K562 (cell line): Measurements from ENCODE around the gene AGAP1. TPM values are rescaled to one million over a fixed set of nuclear protein-coding genes. Genes with fewer than 3 reads are reported as not detected.

Experiments
- ATAC-seq: fragments of 200-7000 bp; cut with Tn5 transposase; 3 replicates; pipeline ENCODE4 v1.9.1; 2020; ENCODE audit warnings: moderate library complexity
- BruUV-seq: library from RNA; stranded (reverse); fragments of 400-500 nt; replicated peaks from 2 replicates; lab custom pipeline; 2021; lab: Mats Ljungman, UMichigan
- CTCF ChIA-PET: fragments of 300-600 bp; formaldehyde crosslinking; extraction: SDS; loops from one replicate; lab custom pipeline; 2021; ENCODE audit warnings: low intra/inter-chr PET ratio; lab: Yijun Ruan, JAX
- POLR2A ChIA-PET: fragments of 300-600, 350-650 bp; sonication (Branson Sonifier 250); formaldehyde crosslinking; extraction: SDS; loops from one replicate; lab custom pipeline; 2021; ENCODE audit warnings: antibody characterized with exemption, inconsistent platforms; lab: Yijun Ruan, JAX
- DNase-seq, 4 experiments: peaks; one replicate each; pipeline versions ENCODE4 v3.0.0 to v3.0.0-alpha.2; 2011 to 2018; ENCODE audit warnings: low spot score in 3 of 4, mixed read lengths in 3 of 4; ENCODE audit errors: extremely low read depth in 1 of 4
- FAIRE-seq: peaks from 2 replicates; lab custom pipeline; 2011; peaks lifted over from hg19 to GRCh38; lab: Jason Lieb, UNC
- H2AFZ ChIP-seq: 2 replicates; pipeline ENCODE4 v1.6.0; 2011; ENCODE audit warnings: low read depth, low read length, control low read depth, inconsistent platforms
- H3K27ac ChIP-seq: fragments of 200-600 bp; 3 replicates; pipeline ENCODE4 v1.8.0; 2011; ENCODE audit warnings: low read depth, mild to moderate bottlenecking, control low read depth, inconsistent platforms, low read length, moderate library complexity, mixed read lengths; ENCODE audit errors: extremely low read depth
- H3K27me3 ChIP-seq, 2 experiments: fragments of 300-600 bp in 1 of 2; 2 replicates in 1 of 2; 3 replicates in 1 of 2; pipeline versions ENCODE4 v1.6.0 to v1.8.0; 2011; ENCODE audit warnings: inconsistent platforms in 2 of 2, low read length in 2 of 2, mild to moderate bottlenecking in 1 of 2, mixed read lengths in 1 of 2, moderate library complexity in 1 of 2; ENCODE audit not compliant: control insufficient read depth in 2 of 2, insufficient read depth in 2 of 2
- H3K36me3 ChIP-seq: fragments of 300-600 bp; 3 replicates; pipeline ENCODE4 v1.8.0; 2011; ENCODE audit warnings: mild to moderate bottlenecking, low read length, inconsistent platforms; ENCODE audit not compliant: control insufficient read depth, insufficient read depth
- H3K4me1 ChIP-seq, 2 experiments: fragments of 200-600 bp in 1 of 2; replicated peaks in 1 of 2; 2 replicates in 1 of 2; 3 replicates in 1 of 2; pipeline versions ENCODE4 v1.5.1 to v1.8.0; 2011; ENCODE audit warnings: inconsistent platforms in 2 of 2, low read length in 2 of 2, mild to moderate bottlenecking in 1 of 2, mixed read lengths in 1 of 2, moderate library complexity in 1 of 2; ENCODE audit not compliant: control insufficient read depth in 2 of 2, insufficient read depth in 2 of 2
- H3K4me2 ChIP-seq: 2 replicates; pipeline ENCODE4 v1.6.1; 2011; ENCODE audit warnings: low read length, control low read depth, inconsistent platforms, mixed read lengths; ENCODE audit not compliant: insufficient read depth
- H3K4me3 ChIP-seq: fragments of 200-600 bp; sonication (generic), shearing (Covaris generic); 2 replicates; pipeline ENCODE4 v1.5.1; 2016; ENCODE audit warnings: control low read depth, inconsistent platforms
- H3K79me2 ChIP-seq: fragments of 200-600 bp; 3 replicates; pipeline ENCODE4 v1.8.0; 2011; ENCODE audit warnings: low read length, inconsistent platforms; ENCODE audit not compliant: control insufficient read depth, insufficient read depth
- H3K9ac ChIP-seq, 2 experiments: 2 replicates each; pipeline versions ENCODE4 v1.6.0 to v1.6.1; 2011; ENCODE audit warnings: low read depth in 2 of 2, low read length in 2 of 2, control low read depth in 1 of 2, inconsistent platforms in 1 of 2, mild to moderate bottlenecking in 1 of 2, mixed read lengths in 1 of 2; ENCODE audit not compliant: insufficient read depth in 1 of 2
- H3K9me1 ChIP-seq: one replicate; pipeline ENCODE4 v1.6.0; 2011; ENCODE audit warnings: inconsistent platforms, mild to moderate bottlenecking, low read length, moderate library complexity; ENCODE audit not compliant: control insufficient read depth, insufficient read depth
- H3K9me3 ChIP-seq: replicated peaks from 2 replicates; pipeline ENCODE4 v1.5.1; 2011; ENCODE audit warnings: low read depth, low read length, inconsistent platforms; ENCODE audit not compliant: control insufficient read depth, insufficient read depth
- H4K20me1 ChIP-seq: replicated peaks from 2 replicates; pipeline ENCODE4 v1.6.1; 2011; ENCODE audit warnings: low read length, inconsistent platforms, mixed read lengths; ENCODE audit not compliant: control insufficient read depth, insufficient read depth
- ATF2 ChIP-seq: sonication (generic); formaldehyde crosslinking; IDR thresholded peaks from 2 replicates; pipeline ENCODE4 v1.8.1; 2022; ENCODE audit warnings: missing genetic modification reagents
- HDAC3 ChIP-seq: fragments of 450-650 bp; IDR thresholded peaks from 2 replicates; pipeline ENCODE4 v1.6.1; 2018; ENCODE audit warnings: borderline replicate concordance, mild to moderate bottlenecking, moderate library complexity; ENCODE audit not compliant: partially characterized antibody
- HNRNPL ChIP-seq: fragments of 200-400 bp; formaldehyde crosslinking; IDR thresholded peaks from 2 replicates; pipeline ENCODE4 v1.6.1; 2017; ENCODE audit warnings: low read depth, mild to moderate bottlenecking, low read length
- KDM5B ChIP-seq: fragments of 200-600 bp; sonication (generic); IDR thresholded peaks from 2 replicates; pipeline ENCODE4 v1.6.1; 2012; ENCODE audit warnings: low read depth, mild to moderate bottlenecking, moderate library complexity, low read length, control low read depth, inconsistent platforms; ENCODE audit not compliant: insufficient replicate concordance
- MCM2 ChIP-seq: fragments of 450-650 bp; IDR thresholded peaks from 2 replicates; pipeline ENCODE4 v1.6.1; 2017; ENCODE audit warnings: low read depth, mild to moderate bottlenecking
- MNT ChIP-seq, 2 experiments: fragments of 450-650 bp; conservative IDR thresholded peaks; 2 replicates each; pipeline ENCODE4 v1.6.1; 2017; ENCODE audit warnings: mild to moderate bottlenecking in 2 of 2, moderate library complexity in 2 of 2
- POLR2G ChIP-seq: fragments of 200-400 bp; formaldehyde crosslinking; IDR thresholded peaks from 2 replicates; pipeline ENCODE4 v1.6.1; 2017; ENCODE audit warnings: low read depth, mild to moderate bottlenecking, antibody characterized with exemption, low read length, moderate library complexity
- SIN3B ChIP-seq: fragments of 450-650 bp; IDR thresholded peaks from 2 replicates; pipeline ENCODE4 v1.6.1; 2017; ENCODE audit warnings: low read depth, mild to moderate bottlenecking, moderate library complexity
- TSC22D4 ChIP-seq: fragments of 450-650 bp; IDR thresholded peaks from 2 replicates; pipeline ENCODE4 v1.6.1; 2016; ENCODE audit warnings: missing genetic modification characterization, missing biosample characterization, control low read depth
- ZFP30 ChIP-seq: fragments of 250-450 bp; sonication (Bioruptor Pico); IDR thresholded peaks from 2 replicates; pipeline ENCODE4 v1.8.0; 2022; ENCODE audit warnings: moderate library complexity, mild to moderate bottlenecking, inconsistent platforms, borderline replicate concordance
- ZNF217 ChIP-seq: sonication (generic); formaldehyde crosslinking; IDR thresholded peaks from 2 replicates; pipeline ENCODE4 v1.8.0; 2022; ENCODE audit warnings: mild to moderate bottlenecking, missing genetic modification reagents
- ZNF253 ChIP-seq: fragments of 250-450 bp; sonication (Bioruptor Pico); conservative IDR thresholded peaks from 2 replicates; pipeline ENCODE4 v1.6.1; 2021; ENCODE audit warnings: mild to moderate bottlenecking
- WGBS: fragments of 100-300 bp; shearing (Covaris generic); methylation state at CpG from one replicate; pipeline ENCODE4 v1.1.6; 2016; ENCODE audit warnings: low coverage, mixed read lengths; ENCODE audit not compliant: insufficient coverage; ENCODE audit errors: missing lambda C conversion rate; 5-methylcytosine and 5-hydroxymethylcytosine counted together
- in situ Hi-C: fragments of 300-500 bp; cut with MboI; formaldehyde crosslinking; loops from 4 replicates; pipeline ENCODE4 v1.15.0; 2018; ENCODE audit warnings: inconsistent platforms, mixed read lengths
- intact Hi-C: fragments of 100-400 bp; cut with micrococcal nuclease; formaldehyde crosslinking; loops from 2 replicates; pipeline ENCODE4 v1.14.2; 2022
- polyA plus RNA-seq, 8 experiments: library from polyadenylated mRNA; depleted of rRNA in 4 of 8; stranded (reverse) in 5 of 8; unstranded in 3 of 8; fragments of >200 nt; fragmentation: Nextera tagmentation in 2 of 8; fragmentation: Illumina TruSeq in 1 of 8; extraction: Ambion mirVana in 2 of 8; extraction: Trizol in 1 of 8; gene quantifications; 2 replicates each; pipeline versions ENCODE4 v1.2.1 to v1.2.3, GENCODE V29; 2011 to 2014; ENCODE audit warnings: inconsistent platforms in 1 of 8, missing spikeins in 1 of 8
- total RNA-seq, 7 experiments: library from RNA; depleted of rRNA in 6 of 7; stranded (reverse); fragments of >200 nt in 6 of 7; fragmentation: Illumina TruSeq in 2 of 7; extraction: Trizol in 2 of 7; gene quantifications; 2 replicates each; pipeline versions ENCODE4 v1.2.1 to v1.2.3, GENCODE V29; 2011 to 2021; ENCODE audit warnings: low replicate concordance in 1 of 7

The AGAP1 gene
- total and polyA plus RNA-seq, 9 of the 15 experiments (the other 6 are each of a cell fraction or from before 2014, with no cell fraction given): 1.3 to 24.0 (median 10.6) TPM

- Histone ChIP-seq H3K79me2 (peaks cover 70% of the 10 kb centered on the region), H3K9ac (no peak overlapping the region), H4K20me1 (peaks cover 8% of the 10 kb centered on the region), H3K9me3 (no peaks in the 10 kb centered on the region), H3K4me3 (no peak overlapping the region), H3K27ac (no peak overlapping the region), H3K27me3 (no peaks in the 10 kb centered on the region), H3K4me2 (no peak overlapping the region), H3K36me3 (no peaks in the 10 kb centered on the region), H3K4me1 (no peaks in the 10 kb centered on the region; a peak in 1 of 5 replicates), H2AFZ (no peak overlapping the region), H3K9me1 (no peaks in the 10 kb centered on the region)
- DNase-seq (no peak), FAIRE-seq (no peak), ATAC-seq (no peak)
- no peak for TF ChIP-seq POLR2G
- no peak for TF ChIP-seq ZFP30
- no peak for TF ChIP-seq HDAC3
- no peak for TF ChIP-seq ZNF253
- TF ChIP-seq KDM5B: no peak
- TF ChIP-seq ZNF217 (CRISPR knock-in tag): no peak
- TF ChIP-seq MNT (conservative IDR thresholded peaks at IDR 0.05): no peak
- TF ChIP-seq HNRNPL: no peak
- no peak for TF ChIP-seq TSC22D4 (tag)
- no peak for TF ChIP-seq SIN3B
- TF ChIP-seq ATF2 (CRISPR knock-in tag): no peak
- TF ChIP-seq MCM2: no peak
- in situ Hi-C loops: no loop called here
- POLR2A ChIA-PET: interaction anchor here (0.6 kb wide), 1 partner anchor 269 kb away, joined by 3 read pairs; no protein-coding TSS in a partner anchor
- WGBS: 84% methylated on average over 5 of the region's 19 CpGs
- BruUV-seq: no TSS peak
- intact Hi-C loops: no loop called here
- CTCF ChIA-PET: no interaction called here
These were observed 104.2 kb downstream of the AGAP1 start for GRCh38 chr2:235598026-235598425.
